ENCODE measurements around the gene KCP. TPM values are rescaled to one million over a fixed set of nuclear protein-coding genes. Genes with fewer than 3 reads are reported as not detected.

KCP gene
- total RNA-seq, 1 experiment from 2014 or later = 2.7 TPM

DNA sequence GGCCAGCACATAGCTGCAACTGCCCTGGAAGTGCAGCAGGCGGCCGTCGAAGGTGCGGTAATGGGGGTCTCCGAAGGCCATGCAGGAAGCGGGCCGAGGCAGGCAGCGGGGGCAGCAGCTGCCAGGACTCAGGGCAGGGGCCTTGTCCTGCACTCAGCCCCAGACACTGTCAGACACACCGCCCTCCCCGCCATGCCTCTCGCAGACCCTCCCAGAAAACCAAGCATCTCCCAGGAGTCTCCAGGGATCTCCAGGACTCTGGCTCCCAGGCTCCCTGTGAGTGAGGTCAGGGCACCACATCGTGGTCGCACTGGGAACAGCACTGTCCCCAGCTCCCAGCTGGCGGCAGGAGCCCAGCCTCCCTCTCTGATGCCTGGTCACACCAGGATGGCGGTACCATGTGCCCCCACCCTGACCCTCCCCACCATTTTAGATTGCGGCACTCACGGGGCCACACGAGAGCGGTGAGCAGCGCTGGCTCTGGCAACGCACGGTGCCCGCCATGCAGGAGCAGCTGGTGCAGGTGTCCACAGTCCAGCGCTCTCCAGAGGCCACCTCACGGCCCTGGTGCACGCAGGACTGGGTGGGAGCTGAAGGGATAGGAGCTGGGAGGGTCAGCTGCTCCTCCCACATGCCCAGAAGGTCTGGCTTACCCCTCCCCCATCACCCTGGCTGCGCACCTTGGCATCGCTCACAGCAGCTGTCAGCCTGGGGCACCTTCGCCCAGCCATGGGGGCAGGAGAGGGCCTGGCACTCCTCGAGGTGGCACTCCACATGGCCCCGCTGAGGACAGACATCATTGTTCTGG lies 30.4 kb downstream of the KCP start:
- no peaks in the 10 kb centered on the region for H3K36me3 Mint-ChIP-seq
- H3K9me3 Mint-ChIP-seq = peaks cover 4% of the 10 kb centered on the region; the same call in 1 of the 2 replicates
- TF ChIP-seq FOXK1 (CRISPR knock-in tag; IDR thresholded peaks at IDR 0.05) (peak; percentile 15; the same call in 1 of the 2 replicates), HMGXB4 (CRISPR knock-in tag; IDR thresholded peaks at IDR 0.05) (peak; percentile 57; the same call in 1 of the 2 replicates), RELA (CRISPR knock-in tag; IDR thresholded peaks at IDR 0.05; ENCODE audit: borderline replicate concordance) (0 out of 2 replicates have a peak, but pooled peaks have one; percentile 3), NR2C2 (CRISPR knock-in tag; IDR thresholded peaks at IDR 0.05) (no peak), ZBTB43 (CRISPR knock-in tag; IDR thresholded peaks at IDR 0.05) (no peak), FOXP1 (CRISPR knock-in tag; IDR thresholded peaks at IDR 0.05; ENCODE audit: borderline replicate concordance) (0 out of 2 replicates have a peak, but pooled peaks have one; percentile 10), ETV6 (CRISPR knock-in tag; IDR thresholded peaks at IDR 0.05) (peak; percentile 57; the same call in 1 of the 2 replicates)
- TF ChIP-seq, protein P1, sequence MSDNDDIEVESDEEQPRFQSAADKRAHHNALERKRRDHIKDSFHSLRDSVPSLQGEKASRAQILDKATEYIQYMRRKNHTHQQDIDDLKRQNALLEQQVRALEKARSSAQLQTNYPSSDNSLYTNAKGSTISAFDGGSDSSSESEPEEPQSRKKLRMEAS (CRISPR knock-in tag; IDR thresholded peaks at IDR 0.05) = peak; percentile 42; the same call in 1 of the 2 replicates
- TF ChIP-seq, protein P2, sequence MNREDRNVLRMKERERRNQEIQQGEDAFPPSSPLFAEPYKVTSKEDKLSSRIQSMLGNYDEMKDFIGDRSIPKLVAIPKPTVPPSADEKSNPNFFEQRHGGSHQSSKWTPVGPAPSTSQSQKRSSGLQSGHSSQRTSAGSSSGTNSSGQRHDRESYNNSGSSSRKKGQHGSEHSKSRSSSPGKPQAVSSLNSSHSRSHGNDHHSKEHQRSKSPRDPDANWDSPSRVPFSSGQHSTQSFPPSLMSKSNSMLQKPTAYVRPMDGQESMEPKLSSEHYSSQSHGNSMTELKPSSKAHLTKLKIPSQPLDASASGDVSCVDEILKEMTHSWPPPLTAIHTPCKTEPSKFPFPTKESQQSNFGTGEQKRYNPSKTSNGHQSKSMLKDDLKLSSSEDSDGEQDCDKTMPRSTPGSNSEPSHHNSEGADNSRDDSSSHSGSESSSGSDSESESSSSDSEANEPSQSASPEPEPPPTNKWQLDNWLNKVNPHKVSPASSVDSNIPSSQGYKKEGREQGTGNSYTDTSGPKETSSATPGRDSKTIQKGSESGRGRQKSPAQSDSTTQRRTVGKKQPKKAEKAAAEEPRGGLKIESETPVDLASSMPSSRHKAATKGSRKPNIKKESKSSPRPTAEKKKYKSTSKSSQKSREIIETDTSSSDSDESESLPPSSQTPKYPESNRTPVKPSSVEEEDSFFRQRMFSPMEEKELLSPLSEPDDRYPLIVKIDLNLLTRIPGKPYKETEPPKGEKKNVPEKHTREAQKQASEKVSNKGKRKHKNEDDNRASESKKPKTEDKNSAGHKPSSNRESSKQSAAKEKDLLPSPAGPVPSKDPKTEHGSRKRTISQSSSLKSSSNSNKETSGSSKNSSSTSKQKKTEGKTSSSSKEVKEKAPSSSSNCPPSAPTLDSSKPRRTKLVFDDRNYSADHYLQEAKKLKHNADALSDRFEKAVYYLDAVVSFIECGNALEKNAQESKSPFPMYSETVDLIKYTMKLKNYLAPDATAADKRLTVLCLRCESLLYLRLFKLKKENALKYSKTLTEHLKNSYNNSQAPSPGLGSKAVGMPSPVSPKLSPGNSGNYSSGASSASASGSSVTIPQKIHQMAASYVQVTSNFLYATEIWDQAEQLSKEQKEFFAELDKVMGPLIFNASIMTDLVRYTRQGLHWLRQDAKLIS (CRISPR knock-in tag; IDR thresholded peaks at IDR 0.05; ENCODE audit: borderline replicate concordance) = no peak
- TF ChIP-seq, protein P3, sequence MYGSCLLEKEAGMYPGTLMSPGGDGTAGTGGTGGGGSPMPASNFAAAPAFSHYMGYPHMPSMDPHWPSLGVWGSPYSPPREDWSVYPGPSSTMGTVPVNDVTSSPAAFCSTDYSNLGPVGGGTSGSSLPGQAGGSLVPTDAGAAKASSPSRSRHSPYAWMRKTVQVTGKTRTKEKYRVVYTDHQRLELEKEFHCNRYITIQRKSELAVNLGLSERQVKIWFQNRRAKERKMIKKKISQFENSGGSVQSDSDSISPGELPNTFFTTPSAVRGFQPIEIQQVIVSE (CRISPR knock-in tag; IDR thresholded peaks at IDR 0.05; ENCODE audit: borderline replicate concordance) = no peak
- TF ChIP-seq, protein P4, sequence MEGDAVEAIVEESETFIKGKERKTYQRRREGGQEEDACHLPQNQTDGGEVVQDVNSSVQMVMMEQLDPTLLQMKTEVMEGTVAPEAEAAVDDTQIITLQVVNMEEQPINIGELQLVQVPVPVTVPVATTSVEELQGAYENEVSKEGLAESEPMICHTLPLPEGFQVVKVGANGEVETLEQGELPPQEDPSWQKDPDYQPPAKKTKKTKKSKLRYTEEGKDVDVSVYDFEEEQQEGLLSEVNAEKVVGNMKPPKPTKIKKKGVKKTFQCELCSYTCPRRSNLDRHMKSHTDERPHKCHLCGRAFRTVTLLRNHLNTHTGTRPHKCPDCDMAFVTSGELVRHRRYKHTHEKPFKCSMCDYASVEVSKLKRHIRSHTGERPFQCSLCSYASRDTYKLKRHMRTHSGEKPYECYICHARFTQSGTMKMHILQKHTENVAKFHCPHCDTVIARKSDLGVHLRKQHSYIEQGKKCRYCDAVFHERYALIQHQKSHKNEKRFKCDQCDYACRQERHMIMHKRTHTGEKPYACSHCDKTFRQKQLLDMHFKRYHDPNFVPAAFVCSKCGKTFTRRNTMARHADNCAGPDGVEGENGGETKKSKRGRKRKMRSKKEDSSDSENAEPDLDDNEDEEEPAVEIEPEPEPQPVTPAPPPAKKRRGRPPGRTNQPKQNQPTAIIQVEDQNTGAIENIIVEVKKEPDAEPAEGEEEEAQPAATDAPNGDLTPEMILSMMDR (IDR thresholded peaks at IDR 0.05) = peak; percentile 54; the same call in 1 of the 2 replicates
- POLR2A ChIA-PET = interaction anchor here (1.2 kb wide), 1 partner anchor 48 kb away, joined by 3 read pairs; no protein-coding TSS in a partner anchor
- H3K4me3 Mint-ChIP-seq = 0 out of 2 replicates have a peak overlapping the region, but pooled peaks have one; percentile 8
- H3K27ac Mint-ChIP-seq = no peak overlapping the region
- ATAC-seq (peak; percentile 90), DNase-seq (ENCODE audit: low spot score) (peak; percentile 87)
- H3K4me1 Mint-ChIP-seq = peaks cover 5% of the 10 kb centered on the region; the same call in 1 of the 2 replicates
- H3K27me3 Mint-ChIP-seq (ENCODE audit: low read depth) = no peaks in the 10 kb centered on the region
- CTCF ChIA-PET = interaction anchor here (0.6 to 7.0 kb wide), 35 partner anchors 11 to 466 kb away, joined by 3 to 149 read pairs (median 4); partner anchors contain the start of genes ATP6V1F and KCP

- no peak for ATAC-seq
- Mint-ChIP-seq H3K36me3 (no peaks in the 10 kb centered on the region), H3K9me3 (peaks cover 4% of the 10 kb centered on the region; the same call in 1 of the 2 replicates), H3K27me3 (ENCODE audit: low read depth) (no peaks in the 10 kb centered on the region), H3K4me1 (peaks cover 5% of the 10 kb centered on the region; the same call in 1 of the 2 replicates), H3K27ac (no peak overlapping the region), H3K4me3 (no peak overlapping the region)
- ChIA-PET POLR2A (interaction anchor here (1.2 kb wide), 1 partner anchor 48 kb away, joined by 3 read pairs; no protein-coding TSS in a partner anchor), CTCF (interaction anchor here (0.6 to 7.0 kb wide), 27 partner anchors 10 to 452 kb away, joined by 3 to 149 read pairs (median 6); partner anchors contain the start of genes ATP6V1F and KCP)
- TF ChIP-seq RELA (CRISPR knock-in tag; IDR thresholded peaks at IDR 0.05; ENCODE audit: borderline replicate concordance) (0 out of 2 replicates have a peak, but pooled peaks have one; percentile 32), CBFB (CRISPR knock-in tag; IDR thresholded peaks at IDR 0.05; ENCODE audit: low read depth) (no peak)
- no peak for DNase-seq (ENCODE audit: low spot score)
Measured at GRCh38 chr7:128879461-128879938, 31.0 kb downstream of the KCP start.
